Measurements from ENCODE around the gene TUBB1. TPM values are rescaled to one million over a fixed set of nuclear protein-coding genes. Genes with fewer than 3 reads are reported as not detected.

The TUBB1 gene
- total and polyA plus RNA-seq, 11 donors: 0.07 to 0.64 (median 0.22) TPM; not detected in 1

DNA sequence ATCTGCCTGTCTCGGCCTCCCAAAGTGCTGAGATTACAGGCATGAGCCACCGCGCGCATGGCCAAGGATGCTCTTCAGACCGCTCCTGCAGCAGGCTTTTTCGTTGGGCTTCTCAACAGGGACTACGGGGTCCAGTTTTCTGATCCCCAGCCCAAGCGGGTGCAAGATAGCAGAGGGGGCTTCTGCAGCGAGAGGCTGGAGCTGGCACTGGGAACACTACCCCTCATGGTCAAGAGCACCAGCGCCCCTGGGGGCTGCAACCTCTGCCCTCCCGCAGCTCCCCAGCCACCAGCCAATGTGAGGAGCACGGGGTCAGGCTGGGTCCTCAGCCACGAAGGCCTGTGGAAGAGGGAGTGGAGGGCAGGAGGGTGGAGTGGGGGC, 18.2 kb upstream of the TUBB1 start:
- no peaks in the 10 kb centered on the region for H3K9me3 ChIP-seq
- H3K4me1 ChIP-seq: peaks cover 10 to 36% (median 26%) of the 10 kb centered on the region in 12 donors
- H3K27ac ChIP-seq: no peak overlapping the region
- ATAC-seq (no peak), DNase-seq (peak in 1 of 5 donors; percentile 14)
- 87 to 94% (median 91%) methylated on average over 6 to 13 of the region's 13 CpGs for WGBS, 4 donors
- H3K27me3 ChIP-seq: no peaks in the 10 kb centered on the region
- TF ChIP-seq, protein P1, sequence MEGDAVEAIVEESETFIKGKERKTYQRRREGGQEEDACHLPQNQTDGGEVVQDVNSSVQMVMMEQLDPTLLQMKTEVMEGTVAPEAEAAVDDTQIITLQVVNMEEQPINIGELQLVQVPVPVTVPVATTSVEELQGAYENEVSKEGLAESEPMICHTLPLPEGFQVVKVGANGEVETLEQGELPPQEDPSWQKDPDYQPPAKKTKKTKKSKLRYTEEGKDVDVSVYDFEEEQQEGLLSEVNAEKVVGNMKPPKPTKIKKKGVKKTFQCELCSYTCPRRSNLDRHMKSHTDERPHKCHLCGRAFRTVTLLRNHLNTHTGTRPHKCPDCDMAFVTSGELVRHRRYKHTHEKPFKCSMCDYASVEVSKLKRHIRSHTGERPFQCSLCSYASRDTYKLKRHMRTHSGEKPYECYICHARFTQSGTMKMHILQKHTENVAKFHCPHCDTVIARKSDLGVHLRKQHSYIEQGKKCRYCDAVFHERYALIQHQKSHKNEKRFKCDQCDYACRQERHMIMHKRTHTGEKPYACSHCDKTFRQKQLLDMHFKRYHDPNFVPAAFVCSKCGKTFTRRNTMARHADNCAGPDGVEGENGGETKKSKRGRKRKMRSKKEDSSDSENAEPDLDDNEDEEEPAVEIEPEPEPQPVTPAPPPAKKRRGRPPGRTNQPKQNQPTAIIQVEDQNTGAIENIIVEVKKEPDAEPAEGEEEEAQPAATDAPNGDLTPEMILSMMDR (IDR thresholded peaks at IDR 0.05): no peak
- TF ChIP-seq POLR2A (IDR thresholded peaks at IDR 0.05): no peak
- intact Hi-C loops (cut with DNase I): no loop called here
- no peak overlapping the region for H3K4me3 ChIP-seq
- H3K36me3 ChIP-seq: peaks cover 0 to 85% (median 61%) of the 10 kb centered on the region in 9 donors

DNA sequence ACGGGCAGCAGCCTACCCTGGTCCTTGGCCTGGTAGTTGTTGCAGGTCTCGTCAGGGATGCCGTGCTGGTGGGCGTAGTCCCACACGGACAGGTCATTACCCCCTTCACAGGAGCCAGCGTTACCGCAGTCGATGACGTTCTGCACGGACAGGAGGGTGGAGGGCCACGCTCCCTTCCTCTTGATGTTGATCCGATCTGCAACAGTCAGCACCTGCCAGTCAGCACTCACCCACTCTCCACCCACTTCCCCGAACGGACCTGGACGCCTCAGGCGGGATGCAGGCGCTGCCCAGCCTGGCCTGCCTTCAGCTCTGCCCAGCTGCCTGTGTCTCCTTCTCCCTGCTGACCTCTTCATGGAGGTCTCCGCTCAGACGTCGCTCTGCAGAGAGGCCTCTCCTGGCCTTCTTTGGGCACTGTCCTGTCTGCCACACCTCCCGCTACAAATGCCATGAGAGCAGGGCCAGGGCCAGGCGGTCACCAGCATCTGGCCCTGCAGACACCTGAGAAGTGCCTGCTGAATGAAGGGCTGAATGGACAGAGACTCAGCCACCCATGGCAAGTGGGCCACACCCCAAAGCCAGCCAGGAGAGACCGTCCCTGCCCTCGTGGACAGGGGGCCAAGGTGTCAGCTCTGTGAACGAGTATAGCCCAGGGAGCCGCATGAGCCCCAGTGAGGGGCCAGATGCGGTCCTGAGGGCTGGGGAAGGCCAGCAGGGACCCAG, 17.6 kb upstream of the TUBB1 start:
- no peak for ATAC-seq
- no peaks in the 10 kb centered on the region for H3K9me3 ChIP-seq
- WGBS, 4 donors: 87 to 94% (median 90%) methylated on average over 20 to 27 of the region's 27 CpGs
- intact Hi-C loops (cut with DNase I): no loop called here
- no peak for TF ChIP-seq POLR2A (IDR thresholded peaks at IDR 0.05)
- TF ChIP-seq, protein P1 (IDR thresholded peaks at IDR 0.05): no peak
- H3K27ac ChIP-seq: no peak overlapping the region
- peaks cover 11 to 42% (median 30%) of the 10 kb centered on the region in 12 donors for H3K4me1 ChIP-seq
- peaks cover 0 to 80% (median 55%) of the 10 kb centered on the region in 9 donors for H3K36me3 ChIP-seq
- no peaks in the 10 kb centered on the region for H3K27me3 ChIP-seq
- H3K4me3 ChIP-seq: no peak overlapping the region
- peak in 2 of 5 donors; percentile 18 to 24 for DNase-seq

DNA sequence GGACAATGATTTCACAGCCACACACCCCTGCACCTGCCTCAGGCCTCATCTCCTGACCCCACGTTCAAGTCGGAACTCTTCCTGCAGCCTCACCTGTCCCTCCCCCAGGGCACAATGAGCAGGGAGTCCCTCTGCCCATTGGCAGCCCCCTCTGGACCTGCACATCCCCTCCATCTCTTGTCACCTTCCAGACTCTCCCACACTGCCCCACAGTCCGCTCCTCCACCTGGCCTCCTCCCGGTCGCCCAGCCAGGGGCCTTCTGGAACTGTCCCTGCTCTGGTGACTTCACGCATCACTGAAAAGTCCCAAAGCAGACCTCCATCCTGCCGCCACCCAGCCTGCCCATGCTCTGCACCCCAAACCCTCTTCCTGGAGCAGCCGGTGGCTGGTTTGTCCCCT, 16.8 kb upstream of the TUBB1 start:
- Histone ChIP-seq H3K27me3 (no peaks in the 10 kb centered on the region), H3K27ac (no peak overlapping the region), H3K9me3 (no peaks in the 10 kb centered on the region), H3K36me3 (peaks cover 0 to 72% (median 47%) of the 10 kb centered on the region in 9 donors), H3K4me3 (no peak overlapping the region), H3K4me1 (peaks cover 11 to 43% (median 31%) of the 10 kb centered on the region in 12 donors)
- TF ChIP-seq, protein P1 (IDR thresholded peaks at IDR 0.05): no peak
- TF ChIP-seq POLR2A (IDR thresholded peaks at IDR 0.05): no peak
- DNase-seq (peak in 2 of 5 donors; percentile 20 to 26), ATAC-seq (no peak)
- intact Hi-C loops (cut with DNase I): no loop called here
- 79 to 91% (median 90%) methylated on average over 7 to 8 of the region's 8 CpGs for WGBS, 4 donors

DNA sequence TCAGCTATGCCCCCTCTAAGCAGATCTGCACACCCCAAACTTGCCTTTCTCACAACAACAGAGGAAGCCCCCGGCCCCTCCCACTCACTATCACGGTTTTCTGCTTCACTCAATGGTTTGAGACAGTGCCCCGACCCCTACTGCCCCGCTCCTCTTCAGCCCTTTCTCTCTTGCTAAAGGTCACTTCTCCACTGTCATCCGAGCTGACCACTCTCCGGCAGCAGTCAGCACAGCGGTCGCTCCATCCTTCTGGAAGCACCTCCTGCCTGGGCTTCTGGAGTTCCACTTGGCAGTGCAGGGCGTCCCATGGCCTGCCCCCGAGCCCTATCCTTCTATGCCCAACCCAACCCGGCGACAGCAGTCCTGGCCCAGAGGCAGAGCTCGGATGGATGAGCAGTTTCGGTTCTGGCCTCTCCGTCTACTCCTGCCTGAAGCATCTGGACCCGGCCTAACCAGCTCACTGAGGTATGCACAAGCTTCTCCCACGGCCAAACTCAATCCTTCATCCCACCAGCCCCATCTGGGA, 16.3 kb upstream of the TUBB1 start:
- Histone ChIP-seq H3K4me1 (peaks cover 11 to 49% (median 36%) of the 10 kb centered on the region in 12 donors), H3K9me3 (no peaks in the 10 kb centered on the region), H3K4me3 (no peak overlapping the region), H3K36me3 (peaks cover 0 to 66% (median 43%) of the 10 kb centered on the region in 9 donors), H3K27me3 (no peaks in the 10 kb centered on the region), H3K27ac (no peak overlapping the region)
- TF ChIP-seq, protein P1 (IDR thresholded peaks at IDR 0.05): no peak
- no peak for TF ChIP-seq POLR2A (IDR thresholded peaks at IDR 0.05)
- intact Hi-C loops (cut with DNase I): no loop called here
- WGBS, 4 donors: 85 to 93% (median 89%) methylated on average over 17 of the region's 17 CpGs
- ATAC-seq (no peak), DNase-seq (peak in 2 of 5 donors; percentile 15 to 19)
